H9 (cell line): ENCODE results near the gene BRD7. TPM values are rescaled to one million over a fixed set of nuclear protein-coding genes. Genes with fewer than 3 reads are reported as not detected.

Source experiments
- DNase-seq: peaks from one replicate; pipeline ENCODE4 v3.0.0-alpha.2; 2017
- H2AFZ ChIP-seq: one replicate; pipeline ENCODE4 v1.6.1; 2013; ENCODE audit warnings: mild to moderate bottlenecking, low read length, control low read depth, moderate library complexity
- H2AK5ac ChIP-seq: 2 replicates; pipeline ENCODE4 v1.6.1; 2013; ENCODE audit warnings: low read length, control low read depth, mixed read lengths; ENCODE audit not compliant: insufficient read length
- H2BK120ac ChIP-seq: one replicate; pipeline ENCODE4 v1.6.1; 2013; ENCODE audit warnings: low read depth, mild to moderate bottlenecking, low read length, control low read depth, inconsistent platforms; ENCODE audit not compliant: poor library complexity, severe bottlenecking
- H2BK12ac ChIP-seq: 2 replicates; pipeline ENCODE4 v1.6.1; 2013; ENCODE audit warnings: low read length, control low read depth, mixed read lengths, low read depth; ENCODE audit not compliant: insufficient read length
- H2BK15ac ChIP-seq: 2 replicates; pipeline ENCODE4 v1.6.1; 2013; ENCODE audit warnings: low read depth, low read length, control low read depth
- H2BK20ac ChIP-seq: one replicate; pipeline ENCODE4 v1.6.1; 2013; ENCODE audit warnings: low read depth, mild to moderate bottlenecking, low read length, control low read depth, inconsistent platforms; ENCODE audit not compliant: poor library complexity, severe bottlenecking
- H2BK5ac ChIP-seq: 2 replicates; pipeline ENCODE4 v1.6.1; 2013; ENCODE audit warnings: low read length, control low read depth, mixed read lengths; ENCODE audit not compliant: insufficient read length
- H3K14ac ChIP-seq: 2 replicates; pipeline ENCODE4 v1.6.1; 2013; ENCODE audit warnings: low read length, control low read depth; ENCODE audit not compliant: insufficient read depth
- H3K18ac ChIP-seq: 2 replicates; pipeline ENCODE4 v1.6.1; 2013; ENCODE audit warnings: low read depth, mild to moderate bottlenecking, mixed read lengths, low read length, control low read depth; ENCODE audit not compliant: insufficient read length
- H3K23ac ChIP-seq: 2 replicates; pipeline ENCODE4 v1.6.1; 2013; ENCODE audit warnings: low read length, control low read depth, mixed read lengths, low read depth; ENCODE audit not compliant: insufficient read length
- H3K23me2 ChIP-seq: 2 replicates; pipeline ENCODE4 v1.6.1; 2013; ENCODE audit warnings: low read depth, mild to moderate bottlenecking, mixed read lengths, low read length, control low read depth; ENCODE audit not compliant: insufficient read length, poor library complexity, severe bottlenecking
- H3K27ac ChIP-seq: 2 replicates; pipeline ENCODE4 v1.5.1; 2013; ENCODE audit warnings: low read length, control low read depth, mixed read lengths, low read depth; ENCODE audit not compliant: insufficient read length
- H3K27me3 ChIP-seq: 2 replicates; pipeline ENCODE4 v1.6.1; 2013; ENCODE audit warnings: low read length, control low read depth, inconsistent platforms; ENCODE audit not compliant: insufficient read depth
- H3K4ac ChIP-seq: 2 replicates; pipeline ENCODE4 v1.6.1; 2013; ENCODE audit warnings: low read depth, mild to moderate bottlenecking, control low read depth, inconsistent platforms, low read length, moderate library complexity
- H3K4me1 ChIP-seq: 2 replicates; pipeline ENCODE4 v1.6.1; 2013; ENCODE audit warnings: low read length, control low read depth, inconsistent platforms; ENCODE audit not compliant: insufficient read depth
- H3K4me2 ChIP-seq: 2 replicates; pipeline ENCODE4 v1.6.1; 2013; ENCODE audit warnings: low read length, control low read depth, mixed read lengths; ENCODE audit not compliant: insufficient read length, insufficient read depth
- H3K56ac ChIP-seq: 2 replicates; pipeline ENCODE4 v1.6.1; 2013; ENCODE audit warnings: low read depth, mild to moderate bottlenecking, mixed read lengths, low read length, control low read depth; ENCODE audit not compliant: insufficient read length
- H3K79me1 ChIP-seq: 2 replicates; pipeline ENCODE4 v1.6.1; 2013; ENCODE audit warnings: low read depth, mild to moderate bottlenecking, moderate library complexity, low read length, control low read depth, inconsistent platforms; ENCODE audit not compliant: insufficient read depth, poor library complexity, severe bottlenecking
- H3K79me2 ChIP-seq: 2 replicates; pipeline ENCODE4 v1.6.1; 2013; ENCODE audit warnings: low read length, control low read depth, inconsistent platforms; ENCODE audit not compliant: insufficient read depth
- H3K9ac ChIP-seq: 2 replicates; pipeline ENCODE4 v1.6.1; 2013; ENCODE audit warnings: low read length, control low read depth, mixed read lengths; ENCODE audit not compliant: insufficient read length; ENCODE audit errors: extremely low read depth
- H3K9me3 ChIP-seq: one replicate; pipeline ENCODE4 v1.6.1; 2013; ENCODE audit warnings: low read depth, low read length, inconsistent platforms; ENCODE audit not compliant: control insufficient read depth
- H3T11ph ChIP-seq: one replicate; pipeline ENCODE4 v1.6.1; 2013; ENCODE audit warnings: mild to moderate bottlenecking, low read length, control low read depth, inconsistent platforms
- H4K20me1 ChIP-seq: one replicate; pipeline ENCODE4 v1.6.1; 2013; ENCODE audit not compliant: control insufficient read depth, insufficient read length, insufficient read depth
- H4K5ac ChIP-seq: 2 replicates; pipeline ENCODE4 v1.6.1; 2013; ENCODE audit warnings: low read depth, mild to moderate bottlenecking, mixed read lengths, low read length, control low read depth; ENCODE audit not compliant: insufficient read length
- H4K8ac ChIP-seq: replicated peaks from 2 replicates; pipeline ENCODE4 v1.6.1; 2013; ENCODE audit warnings: low read length, control low read depth, mixed read lengths, low read depth; ENCODE audit not compliant: insufficient read length
- H4K91ac ChIP-seq: 2 replicates; pipeline ENCODE4 v1.6.1; 2013; ENCODE audit warnings: low read depth, mild to moderate bottlenecking, moderate library complexity, mixed read lengths, low read length, control low read depth; ENCODE audit not compliant: insufficient read length
- H3K27ac Mint-ChIP-seq, 3 experiments: 2 replicates in 2 of 3; 3 replicates in 1 of 3; pipeline ENCODE4 v1.8.0; 2020 to 2021; ENCODE audit warnings: mixed read lengths in 3 of 3, mild to moderate bottlenecking in 1 of 3, moderate library complexity in 1 of 3
- H3K27me3 Mint-ChIP-seq: 2 replicates; pipeline ENCODE4 v1.8.0; 2021; ENCODE audit warnings: low read depth, mild to moderate bottlenecking, moderate library complexity, mixed read lengths
- H3K36me3 Mint-ChIP-seq, 3 experiments: 2 replicates in 2 of 3; 3 replicates in 1 of 3; pipeline ENCODE4 v1.8.0; 2020 to 2021; ENCODE audit warnings: low read depth in 3 of 3, mixed read lengths in 3 of 3; ENCODE audit not compliant: insufficient read depth in 1 of 3
- H3K4me1 Mint-ChIP-seq, 2 experiments: 2 replicates each; pipeline ENCODE4 v1.8.0; 2020; ENCODE audit warnings: mixed read lengths in 2 of 2
- H3K4me3 Mint-ChIP-seq, 2 experiments: 2 replicates in 1 of 2; 3 replicates in 1 of 2; pipeline ENCODE4 v1.8.0; 2020 to 2021; ENCODE audit warnings: mild to moderate bottlenecking in 2 of 2, mixed read lengths in 2 of 2, moderate library complexity in 1 of 2
- H3K9me3 Mint-ChIP-seq, 2 experiments: 2 replicates in 1 of 2; 3 replicates in 1 of 2; pipeline ENCODE4 v1.8.0; 2020; ENCODE audit warnings: mild to moderate bottlenecking in 2 of 2, mixed read lengths in 2 of 2, moderate library complexity in 1 of 2
- WGBS: extraction: QIAGEN DNeasy Blood & Tissue Kit; methylation state at CpG from one replicate; pipeline ENCODE4 v1.1.7; 2013; ENCODE audit warnings: missing lambda C conversion rate, low lambda C conversion rate, mixed read lengths; ENCODE audit not compliant: insufficient read length; ENCODE audit errors: extremely low coverage; 5-methylcytosine and 5-hydroxymethylcytosine counted together
- total RNA-seq: library from RNA; stranded (reverse); gene quantifications from 2 replicates; pipeline ENCODE4 v1.2.1, GENCODE V29; 2021
- TF ChIP-seq, protein P1 (sequence below): fragments of 200-600 bp; sonication (generic); conservative IDR thresholded peaks from 3 replicates; pipeline ENCODE4 v1.8.0; 2021; ENCODE audit warnings: antibody characterized with exemption, mild to moderate bottlenecking

BRD7 gene
- total RNA-seq, 1 experiment from 2014 or later = 112 TPM

DNA sequence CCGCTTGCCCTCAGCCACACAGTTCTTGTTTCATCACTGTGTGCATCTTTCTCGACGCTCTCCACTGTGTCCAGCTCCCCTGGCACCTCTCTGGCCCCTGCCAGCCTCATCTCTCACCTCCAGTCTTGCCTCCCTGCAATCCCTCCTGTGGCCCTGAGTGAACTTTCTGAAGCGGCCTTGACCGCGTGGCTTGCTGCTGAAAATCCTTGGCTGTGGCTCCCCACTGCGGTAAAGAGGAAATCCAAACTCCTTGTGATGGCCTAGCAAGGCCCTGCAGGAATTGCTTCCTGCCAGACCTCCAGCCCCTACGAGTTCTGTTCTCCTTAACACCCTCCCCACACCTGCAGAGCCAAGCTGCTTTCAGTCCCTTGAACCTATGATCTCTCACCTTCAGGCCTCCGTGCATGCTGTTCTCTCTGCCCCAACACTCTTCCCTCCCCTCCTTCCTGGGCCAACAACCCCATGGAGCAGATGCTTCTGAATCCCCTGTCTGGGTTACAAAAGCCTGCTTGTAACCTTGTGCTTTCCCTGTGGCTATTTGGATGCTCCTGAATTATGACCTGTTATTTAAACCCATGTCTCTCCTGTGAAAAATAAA lies 33.6 kb upstream of the BRD7 start:
- H2BK120ac ChIP-seq = no peak overlapping the region
- WGBS = no CpG with 5 or more reads among the region's 9 CpGs
- H3K27me3 ChIP-seq = no peaks in the 10 kb centered on the region
- Mint-ChIP-seq H3K36me3 (no peaks in the 10 kb centered on the region), H3K27ac (no peak overlapping the region), H3K27me3 (peaks cover 5% of the 10 kb centered on the region; the same call in 1 of the 2 replicates), H3K4me3 (no peak overlapping the region), H3K9me3 (no peaks in the 10 kb centered on the region), H3K4me1 (peaks cover 0 to 5% of the 10 kb centered on the region in 2 experiments)
- no peak overlapping the region for H3K56ac ChIP-seq
- H3K23me2 ChIP-seq = no peaks in the 10 kb centered on the region
- H3K9me3 ChIP-seq = no peaks in the 10 kb centered on the region
- TF ChIP-seq, protein P1, sequence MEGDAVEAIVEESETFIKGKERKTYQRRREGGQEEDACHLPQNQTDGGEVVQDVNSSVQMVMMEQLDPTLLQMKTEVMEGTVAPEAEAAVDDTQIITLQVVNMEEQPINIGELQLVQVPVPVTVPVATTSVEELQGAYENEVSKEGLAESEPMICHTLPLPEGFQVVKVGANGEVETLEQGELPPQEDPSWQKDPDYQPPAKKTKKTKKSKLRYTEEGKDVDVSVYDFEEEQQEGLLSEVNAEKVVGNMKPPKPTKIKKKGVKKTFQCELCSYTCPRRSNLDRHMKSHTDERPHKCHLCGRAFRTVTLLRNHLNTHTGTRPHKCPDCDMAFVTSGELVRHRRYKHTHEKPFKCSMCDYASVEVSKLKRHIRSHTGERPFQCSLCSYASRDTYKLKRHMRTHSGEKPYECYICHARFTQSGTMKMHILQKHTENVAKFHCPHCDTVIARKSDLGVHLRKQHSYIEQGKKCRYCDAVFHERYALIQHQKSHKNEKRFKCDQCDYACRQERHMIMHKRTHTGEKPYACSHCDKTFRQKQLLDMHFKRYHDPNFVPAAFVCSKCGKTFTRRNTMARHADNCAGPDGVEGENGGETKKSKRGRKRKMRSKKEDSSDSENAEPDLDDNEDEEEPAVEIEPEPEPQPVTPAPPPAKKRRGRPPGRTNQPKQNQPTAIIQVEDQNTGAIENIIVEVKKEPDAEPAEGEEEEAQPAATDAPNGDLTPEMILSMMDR = no peak
- H2AK5ac ChIP-seq = no peak overlapping the region
- no peak overlapping the region for H4K91ac ChIP-seq
- DNase-seq = no peak
- H2BK15ac ChIP-seq = no peak overlapping the region
- H3K18ac ChIP-seq = no peak overlapping the region
- H2BK5ac ChIP-seq = no peak overlapping the region
- H2AFZ ChIP-seq = no peak overlapping the region
- no peaks in the 10 kb centered on the region for H4K20me1 ChIP-seq
- no peaks in the 10 kb centered on the region for H3K79me1 ChIP-seq
- no peak overlapping the region for H3K4me2 ChIP-seq
- no peak overlapping the region for H4K8ac ChIP-seq
- H3K4ac ChIP-seq = no peak overlapping the region
- H3T11ph ChIP-seq = no peak overlapping the region
- H3K9ac ChIP-seq = no peak overlapping the region
- H4K5ac ChIP-seq = no peak overlapping the region
- H2BK12ac ChIP-seq = no peak overlapping the region
- H3K79me2 ChIP-seq = no peaks in the 10 kb centered on the region
- H3K23ac ChIP-seq = no peak overlapping the region
- H3K4me1 ChIP-seq = no peaks in the 10 kb centered on the region
- H3K27ac ChIP-seq = no peak overlapping the region
- no peak overlapping the region for H3K14ac ChIP-seq
- H2BK20ac ChIP-seq = no peak overlapping the region
